Measurements from ENCODE around the gene TFR2.

The TFR2 gene

DNA sequence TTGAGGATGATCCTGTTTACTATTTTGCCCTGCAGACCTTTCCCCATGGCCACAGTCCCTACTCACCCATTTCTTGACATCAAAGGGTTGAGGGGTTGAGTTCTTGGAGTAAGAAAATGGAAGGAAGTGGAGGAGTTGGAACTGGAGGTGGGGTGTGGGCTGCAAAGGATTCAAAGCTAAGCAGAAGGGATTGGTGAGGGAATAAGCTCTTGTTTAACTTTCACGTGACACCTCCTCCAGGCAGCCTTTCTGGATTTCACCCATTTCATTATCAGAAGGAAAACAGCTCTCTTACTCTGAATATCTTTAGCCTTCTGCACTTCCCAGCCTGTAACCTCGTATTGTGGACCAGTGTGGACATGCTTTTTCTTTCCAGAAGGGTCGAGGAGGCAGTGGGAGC, 15.3 kb downstream of the TFR2 start:
- Histone ChIP-seq H2AFZ (ENCODE audit: low read length) (peak overlapping the region; percentile 68; the same call in 1 of the 2 replicates), H3K9ac (ENCODE audit: low read depth, low read length, poor library complexity, severe bottlenecking) (no peak overlapping the region)

DNA sequence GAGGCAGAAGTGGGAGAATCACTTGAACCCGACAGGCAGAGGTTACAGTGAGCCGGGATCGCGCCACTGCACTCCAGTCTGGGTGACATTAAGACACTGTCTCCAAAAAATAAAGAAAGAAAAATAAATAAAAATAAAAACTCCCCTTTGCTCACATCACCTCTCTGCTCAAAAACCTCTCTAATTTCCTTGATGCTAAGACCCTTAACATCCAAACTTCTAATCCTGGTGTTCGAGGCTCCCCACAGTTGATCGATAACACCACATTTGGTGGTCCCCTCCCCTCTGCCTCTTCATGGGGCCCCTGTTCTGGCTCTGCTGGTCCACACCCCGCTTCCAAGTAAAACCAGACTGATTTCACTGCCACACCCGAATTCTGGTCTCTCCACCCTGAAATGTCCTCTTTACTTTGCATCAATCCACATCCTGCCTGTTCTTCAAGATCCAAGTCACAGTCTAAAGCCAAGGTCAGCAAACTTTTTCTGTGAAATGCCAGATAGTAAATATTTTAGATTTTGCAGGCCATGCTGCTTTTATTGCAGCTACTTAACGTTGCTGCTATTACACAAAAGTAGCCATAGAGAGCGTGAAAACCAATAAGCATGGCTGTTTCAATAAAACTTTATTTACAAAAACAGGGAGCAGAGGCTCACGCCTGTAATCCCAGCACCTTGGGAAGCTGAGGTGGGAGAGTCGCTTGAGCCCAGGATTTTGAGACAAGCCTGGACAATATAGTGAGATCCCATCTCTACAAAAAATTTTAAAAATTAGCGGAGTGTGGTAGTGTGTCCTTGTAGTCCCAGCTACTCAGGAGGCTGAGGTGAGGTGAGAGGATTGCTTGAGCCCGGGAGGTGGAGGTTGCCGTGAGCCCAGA, 17.2 kb downstream of the TFR2 start:
- no peaks in the 10 kb centered on the region for H3F3A ChIP-seq (ENCODE audit: low read depth)
- no peaks in the 10 kb centered on the region for H3K36me3 ChIP-seq (ENCODE audit: insufficient read depth, low read length)
- no peak overlapping the region for H3K9ac ChIP-seq (ENCODE audit: low read depth, low read length, poor library complexity, severe bottlenecking)
- H4K20me1 ChIP-seq (ENCODE audit: insufficient read depth, low read length, poor library complexity, severe bottlenecking), result no peaks in the 10 kb centered on the region
- H3K4me2 ChIP-seq (ENCODE audit: low read depth, low read length, poor library complexity, severe bottlenecking), result no peak overlapping the region
- H3K4me1 ChIP-seq (ENCODE audit: insufficient read depth, low read length, poor library complexity, severe bottlenecking), result peaks cover 13% of the 10 kb centered on the region
- H3K4me3 ChIP-seq (ENCODE audit: low read length, poor library complexity, severe bottlenecking), result no peak overlapping the region
- no peaks in the 10 kb centered on the region for H3K9me3 ChIP-seq (ENCODE audit: insufficient read depth, low read depth, low read length)
- TF ChIP-seq, protein P1, sequence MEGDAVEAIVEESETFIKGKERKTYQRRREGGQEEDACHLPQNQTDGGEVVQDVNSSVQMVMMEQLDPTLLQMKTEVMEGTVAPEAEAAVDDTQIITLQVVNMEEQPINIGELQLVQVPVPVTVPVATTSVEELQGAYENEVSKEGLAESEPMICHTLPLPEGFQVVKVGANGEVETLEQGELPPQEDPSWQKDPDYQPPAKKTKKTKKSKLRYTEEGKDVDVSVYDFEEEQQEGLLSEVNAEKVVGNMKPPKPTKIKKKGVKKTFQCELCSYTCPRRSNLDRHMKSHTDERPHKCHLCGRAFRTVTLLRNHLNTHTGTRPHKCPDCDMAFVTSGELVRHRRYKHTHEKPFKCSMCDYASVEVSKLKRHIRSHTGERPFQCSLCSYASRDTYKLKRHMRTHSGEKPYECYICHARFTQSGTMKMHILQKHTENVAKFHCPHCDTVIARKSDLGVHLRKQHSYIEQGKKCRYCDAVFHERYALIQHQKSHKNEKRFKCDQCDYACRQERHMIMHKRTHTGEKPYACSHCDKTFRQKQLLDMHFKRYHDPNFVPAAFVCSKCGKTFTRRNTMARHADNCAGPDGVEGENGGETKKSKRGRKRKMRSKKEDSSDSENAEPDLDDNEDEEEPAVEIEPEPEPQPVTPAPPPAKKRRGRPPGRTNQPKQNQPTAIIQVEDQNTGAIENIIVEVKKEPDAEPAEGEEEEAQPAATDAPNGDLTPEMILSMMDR (conservative IDR thresholded peaks at IDR 0.05; ENCODE audit: low read length), result no peak
- no peak for TF ChIP-seq EZH2phosphoT487 (IDR thresholded peaks at IDR 0.05; ENCODE audit: borderline replicate concordance)
- H3K9me2 ChIP-seq (replicated peaks; ENCODE audit: low read depth, low read length), result no peaks in the 10 kb centered on the region
- H2AFZ ChIP-seq (ENCODE audit: low read length), result no peak overlapping the region
- H3K79me2 ChIP-seq (ENCODE audit: insufficient read depth, low read length), result peaks cover 8% of the 10 kb centered on the region; the same call in 1 of the 2 replicates
- H3K27me3 ChIP-seq (ENCODE audit: insufficient read depth, low read length, poor library complexity, severe bottlenecking), result no peaks in the 10 kb centered on the region

More for the DNA sequence above, 15.3 kb downstream of the TFR2 start:
- Histone ChIP-seq H3K36me3 (ENCODE audit: insufficient read depth, low read length) (no peaks in the 10 kb centered on the region), H3F3A (ENCODE audit: low read depth) (no peaks in the 10 kb centered on the region; the same call in 1 of the 2 replicates), H3K9me3 (ENCODE audit: insufficient read depth, low read depth, low read length) (no peaks in the 10 kb centered on the region), H3K4me2 (ENCODE audit: low read depth, low read length, poor library complexity, severe bottlenecking) (peak overlapping the region; percentile 94), H3K4me1 (ENCODE audit: insufficient read depth, low read length, poor library complexity, severe bottlenecking) (peaks cover 16% of the 10 kb centered on the region), H3K27me3 (ENCODE audit: insufficient read depth, low read length, poor library complexity, severe bottlenecking) (no peaks in the 10 kb centered on the region), H4K20me1 (ENCODE audit: insufficient read depth, low read length, poor library complexity, severe bottlenecking) (no peaks in the 10 kb centered on the region), H3K4me3 (ENCODE audit: low read length, poor library complexity, severe bottlenecking) (peak overlapping the region; percentile 80), H3K79me2 (ENCODE audit: insufficient read depth, low read length) (peaks cover 8% of the 10 kb centered on the region; the same call in 1 of the 2 replicates), H3K9me2 (replicated peaks; ENCODE audit: low read depth, low read length) (no peaks in the 10 kb centered on the region)
- TF ChIP-seq, protein P1 (conservative IDR thresholded peaks at IDR 0.05; ENCODE audit: low read length), result no peak
- no peak for TF ChIP-seq EZH2phosphoT487 (IDR thresholded peaks at IDR 0.05; ENCODE audit: borderline replicate concordance)

DNA sequence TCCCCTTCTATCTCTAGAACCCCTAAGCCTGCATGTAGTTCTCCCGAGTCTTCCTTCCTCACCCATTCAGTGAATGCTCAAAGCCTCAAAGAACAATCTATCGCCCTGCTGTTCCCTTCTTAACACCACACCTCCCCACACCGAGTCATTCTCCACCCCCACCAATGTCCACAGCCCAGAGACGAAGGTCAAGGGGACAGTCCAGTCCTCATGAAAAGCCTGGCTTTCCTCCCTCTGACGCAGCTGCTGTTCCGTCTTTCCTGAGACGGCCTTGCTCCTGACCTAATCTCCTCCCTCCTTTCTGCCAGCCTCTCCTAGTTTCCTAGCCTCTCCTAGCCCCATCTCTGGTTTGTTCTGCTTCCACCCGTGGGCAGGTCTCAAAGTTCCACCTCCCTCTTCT, 19.8 kb downstream of the TFR2 start:
- no peaks in the 10 kb centered on the region for H3F3A ChIP-seq (ENCODE audit: low read depth)
- H4K20me1 ChIP-seq (ENCODE audit: insufficient read depth, low read length, poor library complexity, severe bottlenecking), result no peaks in the 10 kb centered on the region
- H3K4me2 ChIP-seq (ENCODE audit: low read depth, low read length, poor library complexity, severe bottlenecking), result no peak overlapping the region
- H3K36me3 ChIP-seq (ENCODE audit: insufficient read depth, low read length), result no peaks in the 10 kb centered on the region
- no peaks in the 10 kb centered on the region for H3K9me2 ChIP-seq (replicated peaks; ENCODE audit: low read depth, low read length)
- no peak overlapping the region for H2AFZ ChIP-seq (ENCODE audit: low read length)
- TF ChIP-seq EZH2phosphoT487 (IDR thresholded peaks at IDR 0.05; ENCODE audit: borderline replicate concordance), result no peak
- TF ChIP-seq, protein P1 (conservative IDR thresholded peaks at IDR 0.05; ENCODE audit: low read length), result no peak
- no peaks in the 10 kb centered on the region for H3K9me3 ChIP-seq (ENCODE audit: insufficient read depth, low read depth, low read length)
- H3K9ac ChIP-seq (ENCODE audit: low read depth, low read length, poor library complexity, severe bottlenecking), result no peak overlapping the region
- H3K4me1 ChIP-seq (ENCODE audit: insufficient read depth, low read length, poor library complexity, severe bottlenecking), result no peaks in the 10 kb centered on the region
- H3K79me2 ChIP-seq (ENCODE audit: insufficient read depth, low read length), result no peaks in the 10 kb centered on the region
- H3K27me3 ChIP-seq (ENCODE audit: insufficient read depth, low read length, poor library complexity, severe bottlenecking), result no peaks in the 10 kb centered on the region
- no peak overlapping the region for H3K4me3 ChIP-seq (ENCODE audit: low read length, poor library complexity, severe bottlenecking)
